ENCODE measurements around the gene SYMPK.
"Not testable (repeated sequence)": the region's sequence is repeated elsewhere in the genome, so short reads cannot be mapped to it uniquely, and the experiment has no call there.

Gene SYMPK

GRCh38 chr19:45885556-45886426 lies 22.8 kb upstream of the SYMPK start, which contains the start of gene IRF2BP1:
Gene IRF2BP1, minus strand, starts transcription at chr19:45886141. Its CDS starts 367 bp downstream, at chr19:45885774.
- DNase-seq = peak; percentile 97

- peak; percentile 48 for DNase-seq
Measured at GRCh38 chr19:45884682-45885555, 22.0 kb upstream of the SYMPK start.

- no peak for DNase-seq
Measured at GRCh38 chr19:45883881-45884681, 21.1 kb upstream of the SYMPK start.

GRCh38 chr19:45883586-45883880 lies 20.6 kb upstream of the SYMPK start:
- no peak for DNase-seq

- DNase-seq = peak; percentile 94
Measured at GRCh38 chr19:45882652-45883585, 20.0 kb upstream of the SYMPK start.

GRCh38 chr19:45881909-45882528 lies 19.1 kb upstream of the SYMPK start:
- DNase-seq = no peak

GRCh38 chr19:45881082-45881908 lies 18.3 kb upstream of the SYMPK start:
- no peak for DNase-seq

GRCh38 chr19:45879971-45880370 lies 17.0 kb upstream of the SYMPK start:
- DNase-seq = no peak

GRCh38 chr19:45879055-45879454 lies 16.1 kb upstream of the SYMPK start:
- DNase-seq = no peak

GRCh38 chr19:45878043-45878794 lies 15.3 kb upstream of the SYMPK start:
- no peak for DNase-seq

- peak; percentile 42 for DNase-seq
Measured at GRCh38 chr19:45876411-45877197, 13.7 kb upstream of the SYMPK start.

- DNase-seq = peak; percentile 50
Measured at GRCh38 chr19:45876161-45876410, 13.1 kb upstream of the SYMPK start.

GRCh38 chr19:45874620-45874966 lies 11.6 kb upstream of the SYMPK start:
- no peak for DNase-seq

- no peak for DNase-seq
Measured at GRCh38 chr19:45873219-45873772, 10.3 kb upstream of the SYMPK start.

GRCh38 chr19:45872095-45872919 lies 9.4 kb upstream of the SYMPK start:
- DNase-seq = no peak

- no peak for DNase-seq
Measured at GRCh38 chr19:45870798-45871197, 7.9 kb upstream of the SYMPK start.

GRCh38 chr19:45867241-45867640 lies 4.3 kb upstream of the SYMPK start:
- not testable (repeated sequence) for DNase-seq

All from hematopoietic multipotent progenitor cell treated with erythropoietin and hydrocortisone succinate and interleukin-3 and kit ligand, for 6 days (in vitro differentiated cells).